GM19455 (cell line): ENCODE results near the gene PCDHGB2.
"Not testable (repeated sequence)": the region's sequence is repeated elsewhere in the genome, so short reads cannot be mapped to it uniquely, and the experiment has no call there.

ENCODE experiments used
- ATAC-seq: cut with Tn5 transposase; IDR thresholded peaks from one replicate; pipeline ENCODE4 v1.9.1; 2021; ENCODE audit not compliant: unreplicated experiment

Gene PCDHGB2

DNA sequence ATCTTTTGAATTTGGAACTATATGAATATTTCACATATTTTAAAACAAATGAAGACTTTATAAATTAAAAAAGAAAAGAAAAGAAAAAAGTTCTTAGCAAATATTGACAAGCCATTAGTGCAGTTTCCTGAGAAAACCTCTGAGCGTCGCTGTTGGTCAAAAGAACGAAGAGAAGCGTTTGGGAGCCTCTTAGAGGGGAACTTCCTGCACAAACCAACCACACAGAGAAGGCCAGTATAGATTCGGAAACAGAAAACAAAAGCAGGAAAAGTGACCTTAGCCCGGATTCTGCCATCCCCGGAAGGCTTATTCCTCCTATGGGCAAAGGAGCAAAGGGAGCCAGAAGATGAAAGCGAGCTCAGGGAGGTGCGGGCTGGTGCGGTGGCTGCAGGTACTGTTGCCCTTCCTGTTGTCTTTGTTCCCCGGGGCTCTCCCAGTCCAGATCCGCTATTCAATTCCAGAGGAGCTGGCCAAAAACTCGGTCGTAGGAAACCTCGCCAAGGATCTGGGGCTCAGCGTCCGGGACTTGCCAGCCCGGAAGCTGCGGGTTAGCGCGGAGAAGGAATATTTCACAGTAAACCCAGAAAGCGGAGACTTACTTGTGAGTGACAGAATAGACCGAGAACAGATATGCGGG is at the start of gene PCDHGB2:
TSS of gene PCDHGB2 (plus strand) at position 205 of the 637 bp plus-strand sequence. CDS start at position 347, 142 bp downstream.
- ATAC-seq = no peak

- no peak for ATAC-seq
Measured at GRCh38 chr5:141313711-141314110, 46.1 kb upstream of the PCDHGB2 start.

- ATAC-seq = not testable (repeated sequence)
Measured at GRCh38 chr5:141316963-141317362, 42.8 kb upstream of the PCDHGB2 start.

DNA sequence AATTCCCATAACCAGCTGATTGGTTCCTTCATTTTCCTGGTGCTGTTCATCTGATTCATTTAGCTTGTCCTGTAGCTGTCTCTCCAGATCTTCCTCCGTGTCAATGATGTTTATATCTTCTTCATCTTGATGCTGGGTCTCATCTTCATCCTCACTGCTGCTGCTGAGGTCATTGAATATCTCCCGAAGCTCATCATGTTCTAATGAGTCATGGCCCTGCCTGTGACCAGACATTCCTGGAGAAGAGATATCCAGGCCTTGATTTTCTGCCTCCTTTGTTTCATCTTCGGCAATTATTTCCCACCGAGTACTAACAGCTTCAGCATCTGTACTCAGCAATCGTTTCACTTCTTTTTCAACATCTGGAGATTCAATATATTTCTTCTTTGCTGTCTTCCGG is 40.6 kb upstream of the PCDHGB2 start:
- no peak for ATAC-seq

GRCh38 chr5:141319699-141320098 is 40.1 kb upstream of the PCDHGB2 start:
- ATAC-seq = no peak

DNA sequence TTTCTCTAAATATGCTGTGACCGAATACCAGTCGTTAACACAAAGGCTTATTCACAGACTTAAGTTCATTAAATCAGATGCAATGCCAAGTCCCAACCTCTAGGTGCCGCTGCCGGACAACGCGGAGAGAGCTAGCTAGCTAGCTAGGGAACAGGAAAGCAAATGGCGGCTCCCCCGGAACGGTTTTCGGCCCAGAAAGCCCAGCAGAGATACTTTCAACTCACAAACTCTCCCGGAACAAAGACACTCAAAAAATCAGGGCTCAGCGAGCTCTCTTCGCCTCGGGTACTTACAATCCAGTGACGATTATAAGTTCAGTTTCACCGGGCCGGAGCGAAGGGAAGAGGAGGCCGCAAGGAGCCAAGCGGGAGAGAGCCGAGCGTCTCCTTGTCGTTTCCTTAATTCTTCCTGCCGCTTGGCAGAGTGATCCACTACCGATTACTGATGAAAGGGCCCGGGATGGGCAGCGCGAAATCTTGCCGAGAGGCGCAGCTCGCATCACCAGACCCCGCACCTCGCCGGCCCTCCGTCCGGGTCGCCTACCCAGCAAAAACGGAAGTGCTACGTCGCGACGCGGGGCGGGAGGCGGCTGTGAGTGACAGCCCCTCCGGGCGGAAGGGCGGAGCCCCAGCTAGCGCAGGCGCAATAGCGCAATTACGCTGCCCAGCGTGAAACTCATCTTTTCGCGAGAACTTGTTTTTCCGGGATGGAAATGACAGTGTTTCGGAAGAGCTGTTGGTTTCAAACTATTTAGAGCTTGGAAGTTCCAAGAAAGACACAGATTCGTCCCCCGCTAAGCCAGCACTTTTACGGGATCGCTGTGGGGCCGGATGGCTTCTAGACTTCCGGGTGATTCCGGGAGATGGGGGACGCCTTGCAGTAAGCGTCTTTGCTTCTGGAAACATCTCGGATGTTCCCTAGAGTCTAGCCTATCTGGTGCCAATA is 39.3 kb upstream of the PCDHGB2 start, which contains the start of gene TAF7:
TSS of gene TAF7 (minus strand) at position 560 of the 945 bp plus-strand sequence. CDS start 740 bp downstream, outside the sequence.
- peak; percentile 94 for ATAC-seq

DNA sequence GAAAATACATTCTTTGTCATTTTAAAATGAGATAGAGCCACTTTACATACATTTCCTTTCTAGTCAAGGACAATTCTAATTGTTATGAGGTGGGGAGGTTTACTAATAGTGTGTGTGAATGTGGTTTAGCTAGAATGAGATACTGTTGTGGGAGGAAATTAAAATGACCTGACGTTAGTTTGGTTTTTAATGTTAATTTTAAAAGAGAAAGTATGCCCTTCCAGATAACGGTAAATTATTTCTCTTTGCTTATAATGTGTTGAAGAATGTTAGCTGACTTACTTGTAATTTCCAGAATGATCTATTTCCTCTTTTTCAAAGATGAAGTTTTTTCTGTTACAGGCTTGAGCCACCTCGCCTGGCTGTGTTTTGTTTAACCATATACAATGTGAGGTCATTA is 37.5 kb upstream of the PCDHGB2 start:
- no peak for ATAC-seq

- ATAC-seq = peak; percentile 96
Measured at GRCh38 chr5:141326088-141326854, 33.5 kb upstream of the PCDHGB2 start.

DNA sequence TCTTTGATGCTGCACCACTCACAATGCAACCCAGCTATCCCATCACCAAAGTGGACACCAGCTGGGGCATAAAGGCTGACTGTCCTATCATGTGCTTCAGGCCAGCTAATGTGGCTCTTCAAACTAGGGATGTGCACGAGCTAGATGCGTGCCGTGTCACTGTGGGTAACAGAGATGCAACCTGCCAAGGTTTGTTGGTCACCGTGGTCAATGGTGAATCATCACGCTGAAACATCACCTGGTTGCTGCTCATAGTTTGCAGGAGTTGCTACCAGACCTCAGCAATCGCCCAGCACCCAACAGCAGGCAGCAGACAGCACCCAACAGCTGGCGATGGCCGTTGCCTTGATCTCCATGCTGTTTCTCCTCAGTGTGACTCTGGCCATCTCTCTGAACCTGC is 31.6 kb upstream of the PCDHGB2 start:
- no peak for ATAC-seq

GRCh38 chr5:141330299-141331080 is 29.3 kb upstream of the PCDHGB2 start, which contains the start of gene PCDHGA1:
Gene PCDHGA1 (plus strand): TSS chr5:141330514.
- ATAC-seq = no peak

DNA sequence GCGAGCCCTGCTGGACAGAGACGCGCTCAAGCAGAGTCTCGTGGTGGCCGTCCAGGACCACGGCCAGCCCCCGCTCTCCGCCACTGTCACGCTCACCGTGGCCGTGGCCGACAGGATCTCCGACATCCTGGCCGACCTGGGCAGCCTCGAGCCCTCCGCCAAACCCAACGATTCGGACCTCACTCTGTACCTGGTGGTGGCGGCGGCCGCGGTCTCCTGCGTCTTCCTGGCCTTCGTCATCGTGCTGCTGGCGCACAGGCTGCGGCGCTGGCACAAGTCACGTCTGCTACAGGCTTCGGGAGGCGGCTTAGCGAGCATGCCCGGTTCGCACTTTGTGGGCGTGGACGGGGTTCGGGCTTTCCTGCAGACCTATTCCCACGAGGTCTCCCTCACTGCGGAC is 27.2 kb upstream of the PCDHGB2 start:
- ATAC-seq = not testable (repeated sequence)

GRCh38 chr5:141338538-141339306 is 21.1 kb upstream of the PCDHGB2 start, which contains the start of gene PCDHGA2:
Gene PCDHGA2 (plus strand): TSS chr5:141338760.
- no peak for ATAC-seq

DNA sequence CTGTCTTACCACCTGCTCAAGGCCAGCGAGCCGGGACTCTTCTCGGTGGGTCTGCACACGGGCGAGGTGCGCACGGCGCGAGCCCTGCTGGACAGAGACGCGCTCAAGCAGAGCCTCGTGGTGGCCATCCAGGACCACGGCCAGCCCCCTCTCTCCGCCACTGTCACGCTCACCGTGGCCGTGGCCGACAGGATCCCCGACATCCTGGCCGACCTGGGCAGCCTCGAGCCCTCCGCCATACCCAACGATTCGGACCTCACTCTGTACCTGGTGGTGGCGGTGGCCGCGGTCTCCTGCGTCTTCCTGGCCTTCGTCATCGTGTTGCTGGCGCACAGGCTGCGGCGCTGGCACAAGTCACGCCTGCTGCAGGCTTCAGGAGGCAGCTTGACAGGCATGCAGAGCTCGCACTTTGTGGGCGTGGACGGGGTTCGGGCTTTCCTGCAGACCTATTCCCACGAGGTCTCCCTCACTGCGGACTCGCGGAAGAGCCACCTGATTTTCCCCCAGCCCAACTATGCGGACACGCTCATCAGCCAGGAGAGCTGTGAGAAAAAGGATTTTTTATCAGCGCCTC is 18.9 kb upstream of the PCDHGB2 start:
- not testable (repeated sequence) for ATAC-seq

DNA sequence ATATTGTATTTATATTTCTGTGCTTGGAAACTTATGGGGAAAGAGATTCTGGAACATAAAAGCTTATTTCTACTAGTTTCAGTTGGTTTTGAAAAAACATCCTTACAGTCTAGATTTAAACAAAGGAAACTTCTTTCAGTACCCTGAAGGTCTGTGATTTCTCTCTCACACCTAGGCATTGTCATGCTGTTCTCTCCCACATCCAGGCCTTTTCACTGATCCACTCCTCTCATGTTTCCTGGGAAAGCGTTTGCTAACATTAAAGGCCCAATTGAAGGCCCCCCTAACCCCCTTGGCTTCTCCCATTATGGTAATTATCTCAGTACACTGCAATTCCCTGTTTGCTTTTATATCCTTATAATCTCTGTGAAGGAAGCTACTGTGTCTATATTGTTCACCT is 17.0 kb upstream of the PCDHGB2 start:
- no peak for ATAC-seq

DNA sequence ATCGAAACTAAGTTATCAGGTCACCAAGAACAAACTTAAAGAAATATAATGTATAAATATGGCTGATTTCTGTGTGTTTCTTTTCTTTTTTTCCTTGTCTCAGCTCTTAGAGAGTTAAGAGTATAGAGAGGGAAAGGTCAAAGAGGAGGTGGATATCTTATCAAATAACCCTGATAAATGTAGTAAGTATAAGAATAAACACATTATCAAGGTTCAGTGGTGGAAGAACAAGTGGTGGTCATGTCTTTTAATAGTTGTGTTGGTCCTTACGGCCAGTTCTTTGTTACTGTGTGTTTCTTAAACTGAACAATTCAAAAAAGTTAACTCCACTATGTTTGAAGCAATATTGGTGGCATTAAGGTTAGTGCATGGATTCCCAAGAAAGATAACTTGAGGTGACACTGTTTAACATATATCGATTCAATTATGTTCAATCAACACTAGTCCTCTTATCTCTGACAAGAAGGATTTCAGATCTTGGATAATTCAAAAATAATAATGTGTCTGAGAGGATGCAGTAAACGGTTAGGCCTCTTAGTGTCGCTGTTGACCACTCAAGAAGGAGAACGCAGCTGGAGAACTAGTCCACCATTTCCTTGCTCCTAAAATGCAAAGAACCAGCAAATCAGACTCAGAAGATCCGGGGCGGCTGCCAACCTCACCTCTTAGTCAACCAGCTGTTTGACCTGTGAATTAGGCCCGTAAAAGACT is 16.4 kb upstream of the PCDHGB2 start, which contains the start of gene PCDHGA3:
TSS of gene PCDHGA3 (plus strand) at position 588 of the 711 bp plus-strand sequence. CDS start 205 bp downstream, outside the sequence.
- no peak for ATAC-seq

GRCh38 chr5:141343953-141344463 is 15.8 kb upstream of the PCDHGB2 start:
- no peak for ATAC-seq

DNA sequence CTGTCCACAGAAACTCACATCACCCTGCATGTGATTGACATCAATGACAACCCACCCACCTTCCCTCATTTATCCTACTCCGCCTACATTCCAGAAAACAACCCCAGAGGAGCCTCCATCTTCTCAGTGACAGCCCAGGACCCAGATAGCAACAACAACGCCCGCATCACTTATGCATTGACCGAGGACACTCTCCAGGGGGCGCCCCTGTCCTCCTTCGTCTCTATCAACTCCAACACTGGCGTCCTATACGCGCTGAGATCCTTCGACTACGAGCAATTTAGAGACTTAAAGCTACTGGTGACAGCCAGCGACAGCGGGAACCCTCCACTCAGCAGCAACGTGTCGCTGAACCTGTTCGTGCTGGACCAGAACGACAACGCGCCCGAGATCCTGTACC is 14.5 kb upstream of the PCDHGB2 start:
- no peak for ATAC-seq

DNA sequence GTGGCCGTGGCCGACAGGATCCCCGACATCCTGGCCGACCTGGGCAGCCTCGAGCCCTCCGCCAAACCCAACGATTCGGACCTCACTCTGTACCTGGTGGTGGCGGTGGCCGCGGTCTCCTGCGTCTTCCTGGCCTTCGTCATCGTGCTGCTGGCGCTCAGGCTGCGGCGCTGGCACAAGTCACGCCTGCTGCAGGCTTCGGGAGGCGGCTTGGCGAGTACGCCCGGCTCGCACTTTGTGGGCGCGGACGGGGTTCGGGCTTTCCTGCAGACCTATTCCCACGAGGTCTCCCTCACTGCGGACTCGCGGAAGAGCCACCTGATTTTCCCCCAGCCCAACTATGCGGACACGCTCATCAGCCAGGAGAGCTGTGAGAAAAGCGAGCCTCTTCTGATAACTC is 13.8 kb upstream of the PCDHGB2 start:
- not testable (repeated sequence) for ATAC-seq
